Tibial nerve (tissue), 3 donors: ENCODE measurements around the gene ZNF44.

Source experiments
- CTCF ChIP-seq, 5 experiments: fragments of 200-600 bp in 3 of 5; fragments of 450-650 bp in 2 of 5; sonication (generic) in 3 of 5; IDR thresholded peaks; one replicate each; pipeline ENCODE4 v1.5.1; 2016 to 2019; ENCODE audit warnings: antibody characterized with exemption in 5 of 5, mild to moderate bottlenecking in 3 of 5, moderate library complexity in 2 of 5
- POLR2A ChIP-seq, 2 donors: fragments of 450-650 bp; IDR thresholded peaks; one replicate each; pipeline ENCODE4 v1.6.1; 2017; ENCODE audit warnings: antibody characterized with exemption in 2 of 2, mild to moderate bottlenecking in 2 of 2, moderate library complexity in 2 of 2

- TF ChIP-seq POLR2A (IDR thresholded peaks at IDR 0.05) (no peak), CTCF (IDR thresholded peaks at IDR 0.05) (no peak)
Measured at GRCh38 chr19:12331211-12331941, 36.7 kb upstream of the ZNF44 start.
